ENCODE data around the gene COL27A1. TPM values are rescaled to one million over a fixed set of nuclear protein-coding genes. Genes with fewer than 3 reads are reported as not detected.

The COL27A1 gene
- total and polyA plus RNA-seq, 9 of the 15 experiments (the other 6 are each of a cell fraction or from before 2014, with no cell fraction given), result 0.07 TPM; not detected in 8

DNA sequence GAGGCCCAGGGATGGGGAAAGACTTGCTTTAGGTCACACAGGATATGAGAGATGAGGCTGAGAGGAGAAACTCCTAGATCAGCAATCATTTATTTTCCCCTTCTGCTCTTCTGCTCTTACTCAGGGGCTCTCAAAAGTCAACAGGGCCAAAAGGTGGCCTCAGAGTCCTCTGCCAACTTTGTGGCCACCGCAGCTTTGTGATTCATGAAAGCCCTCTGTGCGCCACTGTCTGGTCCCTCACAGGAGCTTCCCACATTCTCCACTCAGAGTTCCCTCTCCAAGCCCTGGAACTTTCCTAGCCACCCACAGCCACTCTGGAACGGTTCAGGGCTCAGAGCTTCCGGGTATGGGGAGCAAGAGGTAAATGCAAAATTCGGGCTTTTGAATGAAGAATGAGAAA is 82.4 kb downstream of the COL27A1 start (continued):
- TF ChIP-seq, protein P1, sequence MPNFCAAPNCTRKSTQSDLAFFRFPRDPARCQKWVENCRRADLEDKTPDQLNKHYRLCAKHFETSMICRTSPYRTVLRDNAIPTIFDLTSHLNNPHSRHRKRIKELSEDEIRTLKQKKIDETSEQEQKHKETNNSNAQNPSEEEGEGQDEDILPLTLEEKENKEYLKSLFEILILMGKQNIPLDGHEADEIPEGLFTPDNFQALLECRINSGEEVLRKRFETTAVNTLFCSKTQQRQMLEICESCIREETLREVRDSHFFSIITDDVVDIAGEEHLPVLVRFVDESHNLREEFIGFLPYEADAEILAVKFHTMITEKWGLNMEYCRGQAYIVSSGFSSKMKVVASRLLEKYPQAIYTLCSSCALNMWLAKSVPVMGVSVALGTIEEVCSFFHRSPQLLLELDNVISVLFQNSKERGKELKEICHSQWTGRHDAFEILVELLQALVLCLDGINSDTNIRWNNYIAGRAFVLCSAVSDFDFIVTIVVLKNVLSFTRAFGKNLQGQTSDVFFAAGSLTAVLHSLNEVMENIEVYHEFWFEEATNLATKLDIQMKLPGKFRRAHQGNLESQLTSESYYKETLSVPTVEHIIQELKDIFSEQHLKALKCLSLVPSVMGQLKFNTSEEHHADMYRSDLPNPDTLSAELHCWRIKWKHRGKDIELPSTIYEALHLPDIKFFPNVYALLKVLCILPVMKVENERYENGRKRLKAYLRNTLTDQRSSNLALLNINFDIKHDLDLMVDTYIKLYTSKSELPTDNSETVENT (CRISPR knock-in tag; IDR thresholded peaks at IDR 0.05), result no peak
- no peak for TF ChIP-seq RBM39 (optimal IDR thresholded peaks at IDR 0.05; ENCODE audit: low read depth, low read length)
- TF ChIP-seq, protein P2, sequence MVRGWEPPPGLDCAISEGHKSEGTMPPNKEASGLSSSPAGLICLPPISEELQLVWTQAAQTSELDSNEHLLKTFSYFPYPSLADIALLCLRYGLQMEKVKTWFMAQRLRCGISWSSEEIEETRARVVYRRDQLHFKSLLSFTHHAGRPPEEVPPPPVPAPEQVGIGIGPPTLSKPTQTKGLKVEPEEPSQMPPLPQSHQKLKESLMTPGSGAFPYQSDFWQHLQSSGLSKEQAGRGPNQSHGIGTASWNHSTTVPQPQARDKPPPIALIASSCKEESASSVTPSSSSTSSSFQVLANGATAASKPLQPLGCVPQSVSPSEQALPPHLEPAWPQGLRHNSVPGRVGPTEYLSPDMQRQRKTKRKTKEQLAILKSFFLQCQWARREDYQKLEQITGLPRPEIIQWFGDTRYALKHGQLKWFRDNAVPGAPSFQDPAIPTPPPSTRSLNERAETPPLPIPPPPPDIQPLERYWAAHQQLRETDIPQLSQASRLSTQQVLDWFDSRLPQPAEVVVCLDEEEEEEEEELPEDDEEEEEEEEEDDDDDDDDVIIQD (CRISPR knock-in tag; IDR thresholded peaks at IDR 0.05), result no peak
- no peak for TF ChIP-seq ZNF644 (tag; IDR thresholded peaks at IDR 0.05; ENCODE audit: low read depth)
- TF ChIP-seq POLR2G (IDR thresholded peaks at IDR 0.05; ENCODE audit: low read depth, low read length), result no peak
- TF ChIP-seq, protein P3, sequence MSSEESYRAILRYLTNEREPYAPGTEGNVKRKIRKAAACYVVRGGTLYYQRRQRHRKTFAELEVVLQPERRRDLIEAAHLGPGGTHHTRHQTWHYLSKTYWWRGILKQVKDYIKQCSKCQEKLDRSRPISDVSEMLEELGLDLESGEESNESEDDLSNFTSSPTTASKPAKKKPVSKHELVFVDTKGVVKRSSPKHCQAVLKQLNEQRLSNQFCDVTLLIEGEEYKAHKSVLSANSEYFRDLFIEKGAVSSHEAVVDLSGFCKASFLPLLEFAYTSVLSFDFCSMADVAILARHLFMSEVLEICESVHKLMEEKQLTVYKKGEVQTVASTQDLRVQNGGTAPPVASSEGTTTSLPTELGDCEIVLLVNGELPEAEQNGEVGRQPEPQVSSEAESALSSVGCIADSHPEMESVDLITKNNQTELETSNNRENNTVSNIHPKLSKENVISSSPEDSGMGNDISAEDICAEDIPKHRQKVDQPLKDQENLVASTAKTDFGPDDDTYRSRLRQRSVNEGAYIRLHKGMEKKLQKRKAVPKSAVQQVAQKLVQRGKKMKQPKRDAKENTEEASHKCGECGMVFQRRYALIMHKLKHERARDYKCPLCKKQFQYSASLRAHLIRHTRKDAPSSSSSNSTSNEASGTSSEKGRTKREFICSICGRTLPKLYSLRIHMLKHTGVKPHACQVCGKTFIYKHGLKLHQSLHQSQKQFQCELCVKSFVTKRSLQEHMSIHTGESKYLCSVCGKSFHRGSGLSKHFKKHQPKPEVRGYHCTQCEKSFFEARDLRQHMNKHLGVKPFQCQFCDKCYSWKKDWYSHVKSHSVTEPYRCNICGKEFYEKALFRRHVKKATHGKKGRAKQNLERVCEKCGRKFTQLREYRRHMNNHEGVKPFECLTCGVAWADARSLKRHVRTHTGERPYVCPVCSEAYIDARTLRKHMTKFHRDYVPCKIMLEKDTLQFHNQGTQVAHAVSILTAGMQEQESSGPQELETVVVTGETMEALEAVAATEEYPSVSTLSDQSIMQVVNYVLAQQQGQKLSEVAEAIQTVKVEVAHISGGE (CRISPR knock-in tag; IDR thresholded peaks at IDR 0.05), result no peak
- no peak for TF ChIP-seq XRCC3 (IDR thresholded peaks at IDR 0.05)
- no peak for TF ChIP-seq STAG1 (CRISPR knock-in tag; IDR thresholded peaks at IDR 0.05; ENCODE audit: borderline replicate concordance)
- TF ChIP-seq TRIM28 (IDR thresholded peaks at IDR 0.05), result no peak
- no peak for TF ChIP-seq SAFB (IDR thresholded peaks at IDR 0.05; ENCODE audit: borderline replicate concordance, low read depth, low read length)
- TF ChIP-seq, protein P4, sequence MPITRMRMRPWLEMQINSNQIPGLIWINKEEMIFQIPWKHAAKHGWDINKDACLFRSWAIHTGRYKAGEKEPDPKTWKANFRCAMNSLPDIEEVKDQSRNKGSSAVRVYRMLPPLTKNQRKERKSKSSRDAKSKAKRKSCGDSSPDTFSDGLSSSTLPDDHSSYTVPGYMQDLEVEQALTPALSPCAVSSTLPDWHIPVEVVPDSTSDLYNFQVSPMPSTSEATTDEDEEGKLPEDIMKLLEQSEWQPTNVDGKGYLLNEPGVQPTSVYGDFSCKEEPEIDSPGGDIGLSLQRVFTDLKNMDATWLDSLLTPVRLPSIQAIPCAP (CRISPR knock-in tag; IDR thresholded peaks at IDR 0.05; ENCODE audit: borderline replicate concordance), result no peak
- TF ChIP-seq ZSCAN29 (IDR thresholded peaks at IDR 0.05), result no peak
- TF ChIP-seq ZNF707 (CRISPR knock-in tag; conservative IDR thresholded peaks at IDR 0.05), result no peak
- no peak for TF ChIP-seq NFATC3 (IDR thresholded peaks at IDR 0.05)

Measured in K562 (cell line).